Fibroblast of lung (primary cell): ENCODE measurements around the gene MTMR1. TPM values are rescaled to one million over a fixed set of nuclear protein-coding genes. Genes with fewer than 3 reads are reported as not detected.

ENCODE experiments used
- DNase-seq, 2 donors: peaks; one replicate each; pipeline versions ENCODE4 v3.0.0 to v3.0.0-alpha.2; 2010; ENCODE audit warnings: low read depth in 2 of 2
- H2AFZ ChIP-seq: 2 replicates; pipeline ENCODE4 v1.5.1; 2012; ENCODE audit warnings: low read length, control low read depth, inconsistent platforms
- H3K27ac ChIP-seq: 2 replicates; pipeline ENCODE4 v1.5.1; 2011; ENCODE audit warnings: low read length, control low read depth; ENCODE audit not compliant: insufficient read depth
- H3K27me3 ChIP-seq: 2 replicates; pipeline ENCODE4 v1.5.1; 2011; ENCODE audit warnings: mild to moderate bottlenecking, low read length; ENCODE audit not compliant: control insufficient read depth, insufficient read depth
- H3K36me3 ChIP-seq: 2 replicates; pipeline ENCODE4 v1.5.1; 2011; ENCODE audit warnings: low read length; ENCODE audit not compliant: control insufficient read depth, insufficient read depth
- H3K4me1 ChIP-seq: 2 replicates; pipeline ENCODE4 v1.5.1; 2011; ENCODE audit warnings: low read length; ENCODE audit not compliant: control insufficient read depth, insufficient read depth; ENCODE audit errors: extremely low read depth
- H3K4me2 ChIP-seq: 2 replicates; pipeline ENCODE4 v1.5.1; 2011; ENCODE audit warnings: low read length, control low read depth; ENCODE audit not compliant: insufficient read depth; ENCODE audit errors: extremely low read depth
- H3K4me3 ChIP-seq, 4 experiments: fragments of 200-600 bp in 1 of 4; sonication (generic) in 1 of 4; replicated peaks in 1 of 4; 2 replicates each; pipeline ENCODE4 v1.5.1; 2011 to 2016; ENCODE audit warnings: low read length in 4 of 4, low read depth in 3 of 4, mild to moderate bottlenecking in 3 of 4, control low read depth in 2 of 4, inconsistent platforms in 1 of 4, mixed read lengths in 1 of 4; ENCODE audit not compliant: insufficient read depth in 1 of 4; ENCODE audit errors: control extremely low read depth in 1 of 4
- H3K79me2 ChIP-seq: 2 replicates; pipeline ENCODE4 v1.5.1; 2012; ENCODE audit warnings: mild to moderate bottlenecking, low read length, inconsistent platforms; ENCODE audit not compliant: control insufficient read depth, insufficient read depth
- H3K9ac ChIP-seq: 2 replicates; pipeline ENCODE4 v1.5.1; 2011; ENCODE audit warnings: mild to moderate bottlenecking, low read length, control low read depth; ENCODE audit not compliant: insufficient read depth
- H3K9me3 ChIP-seq: 2 replicates; pipeline ENCODE4 v1.5.1; 2012; ENCODE audit warnings: low read depth, low read length; ENCODE audit not compliant: control insufficient read depth, insufficient read depth
- H4K20me1 ChIP-seq: 2 replicates; pipeline ENCODE4 v1.5.1; 2011; ENCODE audit warnings: low read length; ENCODE audit not compliant: control insufficient read depth, insufficient read depth; ENCODE audit errors: extremely low read depth
- EZH2 ChIP-seq: IDR thresholded peaks from 2 replicates; pipeline ENCODE4 v1.5.1; 2012; ENCODE audit warnings: low read length, control low read depth, mild to moderate bottlenecking; ENCODE audit errors: missing control alignments
- polyA plus RNA-seq, 2 donors: library from polyadenylated mRNA; depleted of rRNA in 1 of 2; stranded (reverse) in 1 of 2; unstranded in 1 of 2; fragments of >200 nt; gene quantifications; 2 replicates each; pipeline ENCODE4 v1.2.1, GENCODE V29; 2011 to 2012; ENCODE audit warnings: missing spikeins in 1 of 2
- total RNA-seq: library from RNA; depleted of rRNA; stranded (reverse); fragments of >200 nt; gene quantifications from 2 replicates; pipeline ENCODE4 v1.2.1, GENCODE V29; 2014
- TF ChIP-seq, protein P1 (sequence below), 2 donors: IDR thresholded peaks in 1 of 2; conservative IDR thresholded peaks in 1 of 2; 1 replicate in 1 of 2; 2 replicates in 1 of 2; pipeline ENCODE4 v1.5.1; 2011 to 2012; ENCODE audit warnings: low read length in 2 of 2, control low read depth in 1 of 2, inconsistent platforms in 1 of 2, low read depth in 1 of 2, mild to moderate bottlenecking in 1 of 2

MTMR1 gene
- total and polyA plus RNA-seq, 2 donors (not counting 1 experiment from before 2014, with no cell fraction given): 22.3 to 28.1 TPM

DNA sequence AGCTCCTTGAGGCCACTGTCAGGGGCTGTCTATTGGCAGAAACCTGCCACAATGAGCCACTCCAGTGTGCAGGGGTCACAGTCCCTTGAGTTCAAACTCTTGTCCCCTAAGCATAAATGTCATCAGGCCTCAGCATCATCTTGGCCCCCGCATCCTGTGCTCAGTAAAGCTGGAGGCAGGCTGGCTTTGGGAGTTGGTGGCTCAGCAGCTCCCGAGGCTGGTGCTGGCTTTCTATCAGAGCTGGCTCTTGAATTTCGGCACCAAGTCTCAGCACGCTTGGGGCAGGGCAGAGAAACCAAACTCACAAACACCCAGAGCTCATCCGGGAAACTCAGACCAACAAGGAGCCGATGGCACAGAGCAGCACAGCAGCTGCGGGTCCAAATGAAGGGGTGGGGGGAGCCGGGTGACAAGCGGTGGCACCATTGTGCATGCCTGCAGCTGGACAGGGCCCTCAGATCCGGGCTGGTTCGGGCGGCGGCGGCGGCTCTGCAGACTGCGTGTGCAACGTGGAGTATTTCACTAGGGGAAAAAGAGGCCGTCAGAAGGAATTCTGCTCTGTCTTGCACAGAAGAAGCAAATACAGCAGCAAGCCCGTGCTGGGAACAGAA lies 75.5 kb downstream of the MTMR1 start:
- no peaks in the 10 kb centered on the region for H3K27me3 ChIP-seq
- H3K4me2 ChIP-seq: no peak overlapping the region
- peaks cover 9% of the 10 kb centered on the region for H3K4me1 ChIP-seq
- H3K4me3 ChIP-seq: no peak overlapping the region
- H4K20me1 ChIP-seq: no peaks in the 10 kb centered on the region
- H3K27ac ChIP-seq: no peak overlapping the region
- TF ChIP-seq, protein P1, sequence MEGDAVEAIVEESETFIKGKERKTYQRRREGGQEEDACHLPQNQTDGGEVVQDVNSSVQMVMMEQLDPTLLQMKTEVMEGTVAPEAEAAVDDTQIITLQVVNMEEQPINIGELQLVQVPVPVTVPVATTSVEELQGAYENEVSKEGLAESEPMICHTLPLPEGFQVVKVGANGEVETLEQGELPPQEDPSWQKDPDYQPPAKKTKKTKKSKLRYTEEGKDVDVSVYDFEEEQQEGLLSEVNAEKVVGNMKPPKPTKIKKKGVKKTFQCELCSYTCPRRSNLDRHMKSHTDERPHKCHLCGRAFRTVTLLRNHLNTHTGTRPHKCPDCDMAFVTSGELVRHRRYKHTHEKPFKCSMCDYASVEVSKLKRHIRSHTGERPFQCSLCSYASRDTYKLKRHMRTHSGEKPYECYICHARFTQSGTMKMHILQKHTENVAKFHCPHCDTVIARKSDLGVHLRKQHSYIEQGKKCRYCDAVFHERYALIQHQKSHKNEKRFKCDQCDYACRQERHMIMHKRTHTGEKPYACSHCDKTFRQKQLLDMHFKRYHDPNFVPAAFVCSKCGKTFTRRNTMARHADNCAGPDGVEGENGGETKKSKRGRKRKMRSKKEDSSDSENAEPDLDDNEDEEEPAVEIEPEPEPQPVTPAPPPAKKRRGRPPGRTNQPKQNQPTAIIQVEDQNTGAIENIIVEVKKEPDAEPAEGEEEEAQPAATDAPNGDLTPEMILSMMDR (conservative IDR thresholded peaks at IDR 0.05 in 1 of 2, IDR thresholded peaks at IDR 0.05 in 1 of 2; ENCODE audit: low read depth in 1 of 2, low read length in 2 of 2): no peak
- TF ChIP-seq EZH2: no peak
- DNase-seq: no peak
- H2AFZ ChIP-seq: no peak overlapping the region
- no peaks in the 10 kb centered on the region for H3K79me2 ChIP-seq
- H3K9ac ChIP-seq: no peak overlapping the region
- no peaks in the 10 kb centered on the region for H3K36me3 ChIP-seq
- no peaks in the 10 kb centered on the region for H3K9me3 ChIP-seq

DNA sequence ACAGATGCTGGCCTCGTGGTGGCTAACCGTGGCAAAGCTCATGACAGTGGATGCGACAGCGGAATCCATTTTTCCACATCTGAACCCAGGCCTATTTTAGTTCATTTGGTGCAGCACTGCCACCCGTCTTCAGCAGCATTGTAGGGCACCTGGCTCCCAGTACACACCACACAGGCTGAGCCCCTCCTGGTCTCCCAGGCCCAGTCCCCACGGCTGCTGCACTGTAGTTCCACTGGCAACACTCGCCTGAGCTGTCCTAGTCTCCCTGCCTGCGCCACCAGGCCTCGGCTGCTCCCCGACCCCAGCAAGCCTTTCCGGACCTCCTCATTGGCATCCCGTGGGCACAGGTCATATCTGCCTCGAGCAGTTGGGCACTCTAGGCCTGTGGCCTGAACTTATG lies 76.2 kb downstream of the MTMR1 start:
- Histone ChIP-seq H3K4me1 (peaks cover 9% of the 10 kb centered on the region), H3K79me2 (no peaks in the 10 kb centered on the region), H2AFZ (no peak overlapping the region), H4K20me1 (no peaks in the 10 kb centered on the region), H3K27me3 (no peaks in the 10 kb centered on the region), H3K9me3 (no peaks in the 10 kb centered on the region), H3K9ac (no peak overlapping the region), H3K36me3 (no peaks in the 10 kb centered on the region), H3K27ac (no peak overlapping the region), H3K4me2 (no peak overlapping the region), H3K4me3 (no peak overlapping the region)
- TF ChIP-seq EZH2: no peak
- TF ChIP-seq, protein P1 (conservative IDR thresholded peaks at IDR 0.05 in 1 of 2, IDR thresholded peaks at IDR 0.05 in 1 of 2; ENCODE audit: low read depth in 1 of 2, low read length in 2 of 2): no peak
- DNase-seq: no peak

DNA sequence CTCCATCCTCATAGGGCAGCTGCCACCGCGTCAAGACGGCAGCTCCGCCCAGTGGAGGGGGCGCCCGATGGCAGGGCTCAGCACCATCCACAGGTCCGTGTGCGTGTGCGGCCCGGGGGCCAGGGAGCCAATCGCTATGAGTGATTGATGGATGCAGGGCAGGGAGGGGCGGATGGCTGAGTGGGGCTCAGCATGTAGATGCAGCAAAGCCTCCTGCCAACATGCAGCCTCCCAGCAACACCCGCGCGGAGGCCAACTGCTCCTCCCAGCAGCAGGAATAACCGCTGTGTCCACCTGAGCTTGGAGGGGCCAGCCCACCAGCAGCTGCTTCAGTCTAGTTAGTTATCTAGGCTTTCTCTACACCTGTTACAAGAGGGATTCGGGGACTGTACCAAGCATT lies 77.4 kb downstream of the MTMR1 start:
- no peak for DNase-seq
- TF ChIP-seq, protein P1 (conservative IDR thresholded peaks at IDR 0.05 in 1 of 2, IDR thresholded peaks at IDR 0.05 in 1 of 2; ENCODE audit: low read depth in 1 of 2, low read length in 2 of 2): no peak
- no peak for TF ChIP-seq EZH2
- no peaks in the 10 kb centered on the region for H3K9me3 ChIP-seq
- no peaks in the 10 kb centered on the region for H3K36me3 ChIP-seq
- peaks cover 9% of the 10 kb centered on the region for H3K4me1 ChIP-seq
- no peaks in the 10 kb centered on the region for H3K27me3 ChIP-seq
- H3K9ac ChIP-seq: no peak overlapping the region
- H3K4me3 ChIP-seq: no peak overlapping the region
- H3K79me2 ChIP-seq: no peaks in the 10 kb centered on the region
- H3K4me2 ChIP-seq: no peak overlapping the region
- no peaks in the 10 kb centered on the region for H4K20me1 ChIP-seq
- H2AFZ ChIP-seq: no peak overlapping the region
- no peak overlapping the region for H3K27ac ChIP-seq
